A673 (cell line): Measurements from ENCODE around the gene SCN1B. TPM values are rescaled to one million over a fixed set of nuclear protein-coding genes. Genes with fewer than 3 reads are reported as not detected.

Source experiments
- BruUV-seq: library from RNA; stranded (reverse); fragments of 400-500 nt; replicated peaks from 2 replicates; lab custom pipeline; 2021; lab: Mats Ljungman, UMichigan
- CTCF ChIA-PET: fragments of 300-600 bp; sonication (Branson Sonifier 250); formaldehyde crosslinking; loops from one replicate; lab custom pipeline; 2022; ENCODE audit warnings: antibody characterized with exemption; lab: Charles Lee
- POLR2A ChIA-PET: fragments of 300-600 bp; sonication (Branson Sonifier 250); formaldehyde crosslinking; loops from one replicate; lab custom pipeline; 2022; ENCODE audit warnings: antibody characterized with exemption; ENCODE audit not compliant: low non-redundant PET; lab: Charles Lee
- DNase-seq: peaks from one replicate; pipeline ENCODE4 v3.0.0-alpha.2; 2015; ENCODE audit warnings: low spot score
- H3K27ac ChIP-seq: fragments of 200-600 bp; sonication (generic); 2 replicates; pipeline ENCODE4 v1.5.1; 2016; ENCODE audit warnings: mixed run types, low read depth, mild to moderate bottlenecking, mixed read lengths, antibody characterized with exemption, low read length; ENCODE audit not compliant: poor library complexity, severe bottlenecking
- H3K27me3 ChIP-seq: fragments of 200-600 bp; sonication (generic); replicated peaks from 2 replicates; pipeline ENCODE4 v1.6.1; 2017; ENCODE audit warnings: mixed run types, low read depth, mild to moderate bottlenecking, mixed read lengths, antibody characterized with exemption, low read length; ENCODE audit not compliant: insufficient read depth, poor library complexity
- H3K36me3 ChIP-seq: fragments of 200-600 bp; sonication (generic); 2 replicates; pipeline ENCODE4 v1.6.1; 2016; ENCODE audit warnings: mixed run types, mild to moderate bottlenecking, mixed read lengths, antibody characterized with exemption, low read length; ENCODE audit not compliant: insufficient read depth, poor library complexity, severe bottlenecking
- H3K4me1 ChIP-seq: fragments of 200-600 bp; sonication (generic); 2 replicates; pipeline ENCODE4 v1.6.1; 2017; ENCODE audit warnings: mixed run types, mild to moderate bottlenecking, mixed read lengths, antibody characterized with exemption, low read length; ENCODE audit not compliant: insufficient read depth, poor library complexity, severe bottlenecking
- H3K4me3 ChIP-seq: fragments of 200-600 bp; sonication (generic); 2 replicates; pipeline ENCODE4 v1.5.1; 2016; ENCODE audit warnings: low read depth, mixed run types, mild to moderate bottlenecking, mixed read lengths, low read length; ENCODE audit not compliant: poor library complexity, severe bottlenecking
- H3K9me3 ChIP-seq: fragments of 200-600 bp; sonication (generic); 2 replicates; pipeline ENCODE4 v1.6.1; 2016; ENCODE audit warnings: mixed run types, low read depth, mild to moderate bottlenecking, mixed read lengths, antibody characterized with exemption, low read length; ENCODE audit not compliant: poor library complexity, severe bottlenecking
- EZH2 ChIP-seq: fragments of 200-600 bp; sonication (generic); IDR thresholded peaks from 2 replicates; pipeline ENCODE4 v1.6.1; 2017; ENCODE audit warnings: borderline replicate concordance, low read depth, mild to moderate bottlenecking, mixed read lengths, antibody characterized with exemption, low read length; ENCODE audit not compliant: poor library complexity, severe bottlenecking
- intact Hi-C: fragments of 100-400 bp; cut with micrococcal nuclease; formaldehyde crosslinking; loops from one replicate; pipeline ENCODE4 v1.10.0; 2022; ENCODE audit not compliant: unreplicated experiment
- total RNA-seq: library from RNA; stranded (reverse); gene quantifications from 2 replicates; pipeline ENCODE4 v1.2.3, GENCODE V29; 2021
- TF ChIP-seq, protein P1 (sequence below): fragments of 300-800, 200-600 bp; sonication (generic); conservative IDR thresholded peaks from 2 replicates; pipeline ENCODE4 v1.5.1; 2017; ENCODE audit warnings: low read depth, mild to moderate bottlenecking, antibody characterized with exemption, low read length, moderate library complexity, mixed read lengths

SCN1B gene
- total RNA-seq, 1 experiment from 2014 or later, result 2.3 TPM

DNA sequence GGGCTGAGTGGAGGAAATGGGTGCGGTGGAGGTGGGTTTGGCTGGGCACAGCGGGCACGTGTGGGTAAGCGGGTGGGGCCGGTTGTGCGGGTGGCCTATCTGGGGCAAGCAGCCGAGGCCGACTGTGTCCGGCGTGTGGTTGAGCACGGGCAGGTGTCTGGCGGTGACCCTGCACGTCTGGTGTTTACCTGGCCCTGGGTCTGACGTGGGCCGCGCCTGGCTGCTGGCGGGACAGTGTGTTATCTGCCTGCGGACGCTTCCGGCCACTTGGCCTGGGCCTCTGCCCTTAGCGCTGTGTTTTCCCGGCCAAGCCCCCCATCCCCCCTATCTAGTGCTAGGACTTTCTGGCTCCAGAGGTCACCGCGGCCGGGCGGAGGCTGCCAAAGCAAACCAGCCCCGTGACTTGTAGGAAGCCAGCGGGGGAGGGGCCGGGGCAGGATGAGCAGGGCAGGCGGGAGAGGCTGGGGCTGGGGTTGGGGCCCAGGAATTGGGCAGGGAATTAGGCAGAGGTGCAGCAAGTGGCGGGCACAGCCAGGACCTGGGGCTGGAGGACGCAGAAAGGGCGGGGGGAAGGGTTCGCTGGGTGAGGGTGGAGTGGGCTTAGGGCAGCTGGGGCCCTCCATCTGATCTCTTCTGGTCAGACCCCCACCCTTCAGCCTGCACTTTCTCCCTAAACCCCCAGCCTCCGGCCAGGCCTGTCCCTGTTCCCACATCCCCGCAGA, 10.7 kb downstream of the SCN1B start:
- intact Hi-C loops, result no loop called here
- BruUV-seq, result no TSS peak
- ChIA-PET POLR2A (no interaction called here), CTCF (no interaction called here)
- Histone ChIP-seq H3K27me3 (no peaks in the 10 kb centered on the region), H3K36me3 (no peaks in the 10 kb centered on the region), H3K9me3 (no peaks in the 10 kb centered on the region), H3K27ac (no peak overlapping the region), H3K4me1 (no peaks in the 10 kb centered on the region), H3K4me3 (no peak overlapping the region)
- DNase-seq, result no peak
- TF ChIP-seq EZH2, result no peak
- TF ChIP-seq, protein P1, sequence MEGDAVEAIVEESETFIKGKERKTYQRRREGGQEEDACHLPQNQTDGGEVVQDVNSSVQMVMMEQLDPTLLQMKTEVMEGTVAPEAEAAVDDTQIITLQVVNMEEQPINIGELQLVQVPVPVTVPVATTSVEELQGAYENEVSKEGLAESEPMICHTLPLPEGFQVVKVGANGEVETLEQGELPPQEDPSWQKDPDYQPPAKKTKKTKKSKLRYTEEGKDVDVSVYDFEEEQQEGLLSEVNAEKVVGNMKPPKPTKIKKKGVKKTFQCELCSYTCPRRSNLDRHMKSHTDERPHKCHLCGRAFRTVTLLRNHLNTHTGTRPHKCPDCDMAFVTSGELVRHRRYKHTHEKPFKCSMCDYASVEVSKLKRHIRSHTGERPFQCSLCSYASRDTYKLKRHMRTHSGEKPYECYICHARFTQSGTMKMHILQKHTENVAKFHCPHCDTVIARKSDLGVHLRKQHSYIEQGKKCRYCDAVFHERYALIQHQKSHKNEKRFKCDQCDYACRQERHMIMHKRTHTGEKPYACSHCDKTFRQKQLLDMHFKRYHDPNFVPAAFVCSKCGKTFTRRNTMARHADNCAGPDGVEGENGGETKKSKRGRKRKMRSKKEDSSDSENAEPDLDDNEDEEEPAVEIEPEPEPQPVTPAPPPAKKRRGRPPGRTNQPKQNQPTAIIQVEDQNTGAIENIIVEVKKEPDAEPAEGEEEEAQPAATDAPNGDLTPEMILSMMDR, result no peak

DNA sequence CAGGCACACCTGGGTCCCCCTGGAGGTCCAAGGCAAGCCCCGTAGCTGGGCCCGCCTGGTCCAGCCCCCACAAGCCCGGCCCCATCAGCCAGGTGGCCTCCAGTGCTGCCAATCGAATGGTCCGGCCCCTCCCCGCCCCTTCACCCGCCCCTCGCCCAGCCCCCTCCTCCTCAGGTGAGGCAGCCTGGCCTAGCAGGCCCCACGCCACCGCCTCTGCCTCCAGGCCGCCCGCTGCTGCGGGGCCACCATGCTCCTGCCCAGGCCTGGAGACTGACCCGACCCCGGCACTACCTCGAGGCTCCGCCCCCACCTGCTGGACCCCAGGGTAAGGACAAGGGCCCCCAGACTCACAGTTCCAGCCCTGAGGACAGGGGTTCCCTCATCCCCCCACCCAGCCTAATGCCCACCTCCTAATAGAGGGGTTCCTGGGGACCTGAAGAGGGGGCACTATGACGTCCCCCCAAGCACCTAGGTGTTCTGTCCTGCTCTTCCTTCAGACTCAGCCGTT, 11.3 kb downstream of the SCN1B start, which contains the start of gene HPN:
HPN (plus strand) TSS at position 174 of the 508 bp plus-strand sequence. CDS start 786 bp downstream, outside the sequence.
- Histone ChIP-seq H3K27ac (no peak within 1 kb of the TSS), H3K4me3 (no peak within 1 kb of the TSS), H3K36me3 (no peaks in the 10 kb centered on the region), H3K9me3 (no peaks in the 10 kb centered on the region), H3K4me1 (no peaks in the 10 kb centered on the region), H3K27me3 (no peaks in the 10 kb centered on the region)
- ChIA-PET POLR2A (no interaction called here), CTCF (no interaction called here)
- DNase-seq, result no peak
- TF ChIP-seq EZH2, result no peak
- TF ChIP-seq, protein P1, result no peak
- intact Hi-C loops, result no loop called here
- BruUV-seq, result no TSS peak

DNA sequence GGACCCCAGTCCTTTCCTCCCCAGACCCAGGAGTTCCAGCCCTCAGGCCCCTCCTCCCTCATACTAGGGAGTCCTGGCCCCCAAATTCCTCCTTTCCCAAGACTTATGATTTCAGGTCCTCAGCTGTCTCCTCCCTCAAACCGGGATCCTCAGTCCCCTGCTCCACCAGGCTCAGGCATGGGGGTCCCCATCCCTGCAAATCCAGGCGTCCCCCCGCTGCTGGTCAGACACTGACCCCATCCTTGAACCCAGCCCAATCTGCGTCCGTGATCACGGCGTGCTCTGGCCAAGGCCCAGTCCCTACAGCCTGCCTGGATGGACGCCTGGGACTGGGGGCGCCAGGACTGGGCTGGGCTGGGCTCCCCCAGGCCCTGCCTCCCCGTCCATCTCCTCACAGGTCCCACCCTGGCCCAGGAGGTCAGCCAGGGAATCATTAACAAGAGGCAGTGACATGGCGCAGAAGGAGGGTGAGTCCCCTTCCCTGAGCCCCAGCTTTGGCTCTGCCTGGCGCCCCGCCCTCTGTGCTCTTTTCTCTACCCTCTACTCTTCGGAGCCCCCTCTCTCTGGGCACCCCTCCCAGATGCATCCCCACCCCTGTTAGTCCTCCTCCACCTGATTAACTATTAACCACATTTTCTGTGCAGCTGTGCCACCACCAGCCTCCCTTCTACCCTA, 11.9 kb downstream of the SCN1B start:
- CTCF ChIA-PET, result no interaction called here
- intact Hi-C loops, result no loop called here
- BruUV-seq, result no TSS peak
- Histone ChIP-seq H3K36me3 (no peaks in the 10 kb centered on the region), H3K27ac (no peak overlapping the region), H3K27me3 (no peaks in the 10 kb centered on the region), H3K4me3 (no peak overlapping the region), H3K9me3 (no peaks in the 10 kb centered on the region), H3K4me1 (no peaks in the 10 kb centered on the region)
- DNase-seq, result no peak
- TF ChIP-seq EZH2, result no peak
- TF ChIP-seq, protein P1, result no peak
- POLR2A ChIA-PET, result no interaction called here
